ENCODE data around the gene CC2D1A. TPM values are rescaled to one million over a fixed set of nuclear protein-coding genes. Genes with fewer than 3 reads are reported as not detected.

The CC2D1A gene
- total RNA-seq, 1 donor: 17.5 TPM

- no peak for DNase-seq (ENCODE audit: low read depth in 2 of 3, low spot score in 2 of 3)
These were observed 29.2 kb upstream of the CC2D1A start, which contains the start of gene NANOS3 for GRCh38 chr19:13876834-13877233. Gene NANOS3 (plus strand): TSS chr19:13877134. CDS start chr19:13877249, 115 bp downstream.

GRCh38 chr19:13877303-13877702 is 28.7 kb upstream of the CC2D1A start:
- no peak for DNase-seq (ENCODE audit: low read depth in 2 of 3, low spot score in 2 of 3)

GRCh38 chr19:13880059-13881043 is 25.6 kb upstream of the CC2D1A start:
- peak; percentile 91 to 97 (median 97) for DNase-seq (ENCODE audit: low read depth in 2 of 3, low spot score in 2 of 3)

- peak in 2 of 3 donors; percentile 48 to 54 for DNase-seq (ENCODE audit: low read depth in 2 of 3, low spot score in 2 of 3)
These were observed 24.7 kb upstream of the CC2D1A start for GRCh38 chr19:13881251-13881691.

GRCh38 chr19:13881692-13882418 is 24.1 kb upstream of the CC2D1A start:
- peak in 2 of 3 donors; percentile 43 to 49 for DNase-seq (ENCODE audit: low read depth in 2 of 3, low spot score in 2 of 3)

- DNase-seq (ENCODE audit: low read depth in 2 of 3, low spot score in 2 of 3): no peak
These were observed 23.6 kb upstream of the CC2D1A start for GRCh38 chr19:13882419-13882795.

GRCh38 chr19:13882836-13883235 is 23.2 kb upstream of the CC2D1A start:
- no peak for DNase-seq (ENCODE audit: low read depth in 2 of 3, low spot score in 2 of 3)

GRCh38 chr19:13883516-13884064 is 22.4 kb upstream of the CC2D1A start:
- DNase-seq (ENCODE audit: low read depth in 2 of 3, low spot score in 2 of 3): no peak

- no peak for DNase-seq (ENCODE audit: low read depth in 2 of 3, low spot score in 2 of 3)
These were observed 21.0 kb upstream of the CC2D1A start for GRCh38 chr19:13884726-13885591.

GRCh38 chr19:13885826-13886365 is 20.1 kb upstream of the CC2D1A start:
- DNase-seq (ENCODE audit: low read depth in 2 of 3, low spot score in 2 of 3): no peak

- DNase-seq (ENCODE audit: low read depth in 2 of 3, low spot score in 2 of 3): no peak
These were observed 19.0 kb upstream of the CC2D1A start for GRCh38 chr19:13887018-13887436.

- DNase-seq (ENCODE audit: low read depth in 2 of 3, low spot score in 2 of 3): no peak
These were observed 18.5 kb upstream of the CC2D1A start for GRCh38 chr19:13887517-13887916.

- no peak for DNase-seq (ENCODE audit: low read depth in 2 of 3, low spot score in 2 of 3)
These were observed 17.7 kb upstream of the CC2D1A start for GRCh38 chr19:13888281-13888680.

- DNase-seq (ENCODE audit: low read depth in 2 of 3, low spot score in 2 of 3): no peak
These were observed 15.9 kb upstream of the CC2D1A start for GRCh38 chr19:13890136-13890535.

- no peak for DNase-seq (ENCODE audit: low read depth in 2 of 3, low spot score in 2 of 3)
These were observed 13.1 kb upstream of the CC2D1A start for GRCh38 chr19:13892870-13893269.

GRCh38 chr19:13894552-13894951 is 11.4 kb upstream of the CC2D1A start:
- no peak for DNase-seq (ENCODE audit: low read depth in 2 of 3, low spot score in 2 of 3)

GRCh38 chr19:13896227-13896626 is 9.8 kb upstream of the CC2D1A start:
- no peak for DNase-seq (ENCODE audit: low read depth in 2 of 3, low spot score in 2 of 3)

- DNase-seq (ENCODE audit: low read depth in 2 of 3, low spot score in 2 of 3): no peak
These were observed 6.6 kb upstream of the CC2D1A start for GRCh38 chr19:13899393-13899792.

GRCh38 chr19:13899912-13900584 is 6.0 kb upstream of the CC2D1A start:
- no peak for DNase-seq (ENCODE audit: low read depth in 2 of 3, low spot score in 2 of 3)

All from hematopoietic multipotent progenitor cell (in vitro differentiated cells).